Measurements from ENCODE around the gene FNBP1L. TPM values are rescaled to one million over a fixed set of nuclear protein-coding genes. Genes with fewer than 3 reads are reported as not detected.

Gene FNBP1L
- total RNA-seq, 1 experiment from 2014 or later, result 119 TPM

DNA sequence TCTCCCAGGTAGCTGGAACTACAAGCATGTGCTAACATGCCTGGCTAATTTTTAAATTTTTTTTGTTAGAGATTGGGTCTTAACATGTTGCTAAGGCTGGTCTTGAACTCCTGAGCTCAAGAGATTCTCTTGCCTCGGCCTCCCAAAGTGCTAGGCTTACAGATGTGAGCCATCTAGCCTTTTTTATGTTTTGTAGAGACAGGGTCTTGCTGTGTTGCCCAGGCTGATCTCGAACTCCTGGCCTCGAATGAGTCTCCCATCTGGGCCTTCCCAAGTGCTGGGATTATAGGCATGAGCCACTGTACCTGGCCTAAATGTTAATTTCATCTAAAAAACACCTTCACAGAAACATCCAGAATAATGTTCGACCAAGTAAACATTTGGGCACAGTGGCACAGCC is 48.6 kb downstream of the FNBP1L start:
- peaks cover 0 to 2% of the 10 kb centered on the region in 2 experiments; a peak in 2 of 5 replicates for H3K9me3 Mint-ChIP-seq
- H3K27me3 ChIP-seq (ENCODE audit: insufficient read depth, low read length), result no peaks in the 10 kb centered on the region; the same call in 1 of the 2 replicates
- no peaks in the 10 kb centered on the region for H3K27me3 Mint-ChIP-seq (ENCODE audit: low read depth)
- H4K20me1 ChIP-seq (ENCODE audit: control insufficient read depth, insufficient read depth, insufficient read length), result peaks cover 2% of the 10 kb centered on the region
- TF ChIP-seq, protein P1, sequence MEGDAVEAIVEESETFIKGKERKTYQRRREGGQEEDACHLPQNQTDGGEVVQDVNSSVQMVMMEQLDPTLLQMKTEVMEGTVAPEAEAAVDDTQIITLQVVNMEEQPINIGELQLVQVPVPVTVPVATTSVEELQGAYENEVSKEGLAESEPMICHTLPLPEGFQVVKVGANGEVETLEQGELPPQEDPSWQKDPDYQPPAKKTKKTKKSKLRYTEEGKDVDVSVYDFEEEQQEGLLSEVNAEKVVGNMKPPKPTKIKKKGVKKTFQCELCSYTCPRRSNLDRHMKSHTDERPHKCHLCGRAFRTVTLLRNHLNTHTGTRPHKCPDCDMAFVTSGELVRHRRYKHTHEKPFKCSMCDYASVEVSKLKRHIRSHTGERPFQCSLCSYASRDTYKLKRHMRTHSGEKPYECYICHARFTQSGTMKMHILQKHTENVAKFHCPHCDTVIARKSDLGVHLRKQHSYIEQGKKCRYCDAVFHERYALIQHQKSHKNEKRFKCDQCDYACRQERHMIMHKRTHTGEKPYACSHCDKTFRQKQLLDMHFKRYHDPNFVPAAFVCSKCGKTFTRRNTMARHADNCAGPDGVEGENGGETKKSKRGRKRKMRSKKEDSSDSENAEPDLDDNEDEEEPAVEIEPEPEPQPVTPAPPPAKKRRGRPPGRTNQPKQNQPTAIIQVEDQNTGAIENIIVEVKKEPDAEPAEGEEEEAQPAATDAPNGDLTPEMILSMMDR (conservative IDR thresholded peaks at IDR 0.05), result no peak
- no peak overlapping the region for H3K9ac ChIP-seq (ENCODE audit: extremely low read depth, insufficient read length, low read length)
- peaks cover 16 to 40% (median 22%) of the 10 kb centered on the region in 3 experiments for H3K36me3 Mint-ChIP-seq (ENCODE audit: insufficient read depth in 1 of 3, low read depth in 3 of 3)
- peaks cover 38% of the 10 kb centered on the region; the same call in 1 of the 2 replicates for H3K79me2 ChIP-seq (ENCODE audit: insufficient read depth, low read length)
- no CpG with 5 or more reads among the region's 4 CpGs for WGBS (ENCODE audit: extremely low coverage, insufficient read length, low lambda C conversion rate)
- no peak overlapping the region for H2BK120ac ChIP-seq (ENCODE audit: low read depth, low read length, poor library complexity, severe bottlenecking)
- H4K8ac ChIP-seq (replicated peaks; ENCODE audit: insufficient read length, low read depth, low read length), result no peak overlapping the region
- no peak overlapping the region for H3K23ac ChIP-seq (ENCODE audit: insufficient read length, low read depth, low read length)
- no peak overlapping the region for H4K91ac ChIP-seq (ENCODE audit: insufficient read length, low read depth, low read length)
- no peak overlapping the region for H3K4me2 ChIP-seq (ENCODE audit: insufficient read depth, insufficient read length, low read length)
- H3K9me3 ChIP-seq (ENCODE audit: control insufficient read depth, low read depth, low read length), result no peaks in the 10 kb centered on the region
- no peak overlapping the region for H2AK5ac ChIP-seq (ENCODE audit: insufficient read length, low read length)
- H2BK20ac ChIP-seq (ENCODE audit: low read depth, low read length, poor library complexity, severe bottlenecking), result no peak overlapping the region
- DNase-seq, result no peak
- no peaks in the 10 kb centered on the region for H3K23me2 ChIP-seq (ENCODE audit: insufficient read length, low read depth, low read length, poor library complexity, severe bottlenecking)
- H3K27ac Mint-ChIP-seq, result no peak overlapping the region
- peaks cover 8% of the 10 kb centered on the region for H3K4me1 ChIP-seq (ENCODE audit: insufficient read depth, low read length)
- H2BK5ac ChIP-seq (ENCODE audit: insufficient read length, low read length), result no peak overlapping the region
- H3K4ac ChIP-seq (ENCODE audit: low read depth, low read length), result no peak overlapping the region
- H3K18ac ChIP-seq (ENCODE audit: insufficient read length, low read depth, low read length), result no peak overlapping the region
- H4K5ac ChIP-seq (ENCODE audit: insufficient read length, low read depth, low read length), result no peak overlapping the region
- no peak overlapping the region for H3K14ac ChIP-seq (ENCODE audit: insufficient read depth, low read length)
- H3K56ac ChIP-seq (ENCODE audit: insufficient read length, low read depth, low read length), result no peak overlapping the region
- peaks cover 8% of the 10 kb centered on the region for H3K79me1 ChIP-seq (ENCODE audit: insufficient read depth, low read depth, low read length, poor library complexity, severe bottlenecking)
- H3T11ph ChIP-seq (ENCODE audit: low read length), result no peak overlapping the region
- H3K4me3 Mint-ChIP-seq, result no peak overlapping the region
- H3K4me1 Mint-ChIP-seq, result peaks cover 32 to 35% of the 10 kb centered on the region in 2 experiments
- H3K27ac ChIP-seq (ENCODE audit: insufficient read length, low read depth, low read length), result no peak overlapping the region
- no peak overlapping the region for H2AFZ ChIP-seq (ENCODE audit: low read length)
- H2BK12ac ChIP-seq (ENCODE audit: insufficient read length, low read depth, low read length), result no peak overlapping the region
- H2BK15ac ChIP-seq (ENCODE audit: low read depth, low read length), result no peak overlapping the region
